SK-N-SH (cell line): ENCODE data around the gene ESF1.

Experiments
- EZH2phosphoT487 ChIP-seq: fragments of 200-600 bp; sonication (generic); IDR thresholded peaks from 2 replicates; pipeline ENCODE4 v1.6.1; 2017; ENCODE audit warnings: low read depth, mixed run types, mild to moderate bottlenecking, antibody characterized with exemption, moderate library complexity, borderline replicate concordance
- FOXJ3 ChIP-seq: sonication (generic); formaldehyde crosslinking; IDR thresholded peaks from 2 replicates; pipeline ENCODE4 v1.5.1; 2020; ENCODE audit warnings: mild to moderate bottlenecking, missing genetic modification reagents
- GABPA ChIP-seq: IDR thresholded peaks from 2 replicates; pipeline ENCODE4 v1.4.0; 2012; ENCODE audit warnings: low read depth, mild to moderate bottlenecking
- JUND ChIP-seq: IDR thresholded peaks from 2 replicates; pipeline ENCODE4 v1.4.0; 2012
- MAX ChIP-seq: IDR thresholded peaks from 2 replicates; pipeline ENCODE4 v1.4.0; 2012; ENCODE audit warnings: low read depth
- POLR2AphosphoS5 ChIP-seq: IDR thresholded peaks from 2 replicates; pipeline ENCODE4 v1.6.1; 2012; ENCODE audit warnings: low read depth, low read length
- REST ChIP-seq: IDR thresholded peaks from 2 replicates; pipeline ENCODE4 v1.6.1; 2012; ENCODE audit warnings: mild to moderate bottlenecking, low read depth, low read length, moderate library complexity
- RFX5 ChIP-seq: IDR thresholded peaks from 2 replicates; pipeline ENCODE4 v1.6.1; 2012; ENCODE audit warnings: mild to moderate bottlenecking, improper control_type of control experiment, low read length
- SIN3A ChIP-seq: IDR thresholded peaks from 2 replicates; pipeline ENCODE4 v1.6.1; 2012; ENCODE audit warnings: low read depth, mild to moderate bottlenecking, low read length, moderate library complexity, borderline replicate concordance
- ZBTB33 ChIP-seq: IDR thresholded peaks from 2 replicates; pipeline ENCODE4 v1.4.0; 2012; ENCODE audit warnings: low read depth, borderline replicate concordance
- TF ChIP-seq, protein P1 (sequence below): fragments of 200-600 bp; sonication (generic); IDR thresholded peaks from 2 replicates; pipeline ENCODE4 v1.6.1; 2017; ENCODE audit warnings: antibody characterized with exemption, mild to moderate bottlenecking, moderate library complexity
- TF ChIP-seq, protein P2 (sequence below): IDR thresholded peaks from 2 replicates; pipeline ENCODE4 v1.4.0; 2012; ENCODE audit warnings: low read depth, borderline replicate concordance

- TF ChIP-seq GABPA = no peak
- no peak for TF ChIP-seq JUND
- TF ChIP-seq REST = no peak
- TF ChIP-seq, protein P1, sequence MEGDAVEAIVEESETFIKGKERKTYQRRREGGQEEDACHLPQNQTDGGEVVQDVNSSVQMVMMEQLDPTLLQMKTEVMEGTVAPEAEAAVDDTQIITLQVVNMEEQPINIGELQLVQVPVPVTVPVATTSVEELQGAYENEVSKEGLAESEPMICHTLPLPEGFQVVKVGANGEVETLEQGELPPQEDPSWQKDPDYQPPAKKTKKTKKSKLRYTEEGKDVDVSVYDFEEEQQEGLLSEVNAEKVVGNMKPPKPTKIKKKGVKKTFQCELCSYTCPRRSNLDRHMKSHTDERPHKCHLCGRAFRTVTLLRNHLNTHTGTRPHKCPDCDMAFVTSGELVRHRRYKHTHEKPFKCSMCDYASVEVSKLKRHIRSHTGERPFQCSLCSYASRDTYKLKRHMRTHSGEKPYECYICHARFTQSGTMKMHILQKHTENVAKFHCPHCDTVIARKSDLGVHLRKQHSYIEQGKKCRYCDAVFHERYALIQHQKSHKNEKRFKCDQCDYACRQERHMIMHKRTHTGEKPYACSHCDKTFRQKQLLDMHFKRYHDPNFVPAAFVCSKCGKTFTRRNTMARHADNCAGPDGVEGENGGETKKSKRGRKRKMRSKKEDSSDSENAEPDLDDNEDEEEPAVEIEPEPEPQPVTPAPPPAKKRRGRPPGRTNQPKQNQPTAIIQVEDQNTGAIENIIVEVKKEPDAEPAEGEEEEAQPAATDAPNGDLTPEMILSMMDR = no peak
- no peak for TF ChIP-seq SIN3A
- no peak for TF ChIP-seq ZBTB33
- TF ChIP-seq MAX = no peak
- TF ChIP-seq FOXJ3 = no peak
- no peak for TF ChIP-seq POLR2AphosphoS5
- TF ChIP-seq RFX5 = no peak
- TF ChIP-seq, protein P2, sequence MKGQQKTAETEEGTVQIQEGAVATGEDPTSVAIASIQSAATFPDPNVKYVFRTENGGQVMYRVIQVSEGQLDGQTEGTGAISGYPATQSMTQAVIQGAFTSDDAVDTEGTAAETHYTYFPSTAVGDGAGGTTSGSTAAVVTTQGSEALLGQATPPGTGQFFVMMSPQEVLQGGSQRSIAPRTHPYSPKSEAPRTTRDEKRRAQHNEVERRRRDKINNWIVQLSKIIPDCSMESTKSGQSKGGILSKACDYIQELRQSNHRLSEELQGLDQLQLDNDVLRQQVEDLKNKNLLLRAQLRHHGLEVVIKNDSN = no peak
- no peak for TF ChIP-seq EZH2phosphoT487
Observed at GRCh38 chr20:13755809-13756208, 28.9 kb downstream of the ESF1 start.
